GM18520 (cell line): ENCODE data around the gene PPP1R26.

Experiments used
- ATAC-seq: cut with Tn5 transposase; IDR thresholded peaks from one replicate; pipeline ENCODE4 v1.9.1; 2021; ENCODE audit not compliant: unreplicated experiment

PPP1R26 gene

DNA sequence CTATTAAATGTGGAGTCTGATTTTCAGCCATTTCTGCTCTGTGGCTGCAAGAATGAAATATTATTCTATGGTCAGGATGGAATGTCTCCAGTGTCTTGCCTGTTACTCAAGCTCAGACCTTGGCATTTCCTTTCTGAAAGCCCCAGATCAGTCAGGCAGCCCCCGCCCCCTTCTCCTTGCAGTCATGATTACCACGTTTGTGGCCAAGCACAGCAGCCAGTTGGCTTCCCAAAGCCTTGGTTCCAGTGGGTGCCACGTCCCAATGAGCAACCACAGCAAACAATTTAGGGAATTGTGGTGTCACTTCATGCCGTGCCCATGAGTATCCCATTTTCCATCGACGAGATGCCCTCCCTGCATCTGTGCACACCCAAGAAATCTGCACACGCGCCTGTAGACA lies 56.6 kb downstream of the PPP1R26 start:
- no peak for ATAC-seq
